ENCODE data around the gene ASCL2.

The ASCL2 gene, protein sequence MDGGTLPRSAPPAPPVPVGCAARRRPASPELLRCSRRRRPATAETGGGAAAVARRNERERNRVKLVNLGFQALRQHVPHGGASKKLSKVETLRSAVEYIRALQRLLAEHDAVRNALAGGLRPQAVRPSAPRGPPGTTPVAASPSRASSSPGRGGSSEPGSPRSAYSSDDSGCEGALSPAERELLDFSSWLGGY

DNA sequence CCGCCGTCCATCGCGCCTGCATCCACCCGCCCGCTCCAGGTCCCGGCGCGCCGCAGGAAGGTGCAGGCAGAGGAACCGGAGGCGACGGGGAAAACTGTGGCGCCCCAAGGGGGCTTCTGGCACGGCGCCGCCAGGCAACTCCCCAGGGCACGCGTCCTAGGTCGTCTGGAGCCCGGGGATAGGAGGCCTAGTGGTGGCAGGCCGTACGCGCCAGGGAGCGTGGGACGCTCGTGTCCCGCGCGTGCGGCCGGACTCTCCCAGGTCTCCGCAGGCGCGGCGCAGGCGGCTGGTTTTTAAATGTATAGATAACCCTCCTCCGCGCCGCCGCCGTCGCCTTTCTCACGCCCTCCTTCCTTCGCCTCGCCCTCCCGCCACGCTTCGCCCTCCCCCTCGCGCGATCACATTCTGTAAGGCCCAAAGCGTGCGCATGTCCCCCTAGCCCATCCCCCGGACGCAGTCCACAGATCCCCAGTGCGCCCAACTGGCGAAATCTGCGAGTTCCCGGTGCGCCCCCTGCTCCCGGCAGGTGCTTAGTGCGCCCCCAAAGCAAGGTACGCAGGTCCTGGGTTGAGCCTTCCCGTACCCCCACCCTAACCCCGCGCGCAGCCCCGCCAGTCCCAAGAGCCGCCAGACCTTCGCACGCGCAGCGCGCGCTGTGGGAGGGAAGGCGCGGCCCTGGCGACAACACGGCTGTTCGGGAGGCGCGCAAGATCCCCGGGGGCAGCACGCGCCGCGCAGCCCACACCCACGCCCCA is at the start of gene ASCL2:
TSS of gene ASCL2 (minus strand) at position 267 of the 755 bp plus-strand sequence. CDS start at position 11, 256 bp downstream.
- DNase-seq (ENCODE audit: low read depth in 2 of 2): no peak

DNA sequence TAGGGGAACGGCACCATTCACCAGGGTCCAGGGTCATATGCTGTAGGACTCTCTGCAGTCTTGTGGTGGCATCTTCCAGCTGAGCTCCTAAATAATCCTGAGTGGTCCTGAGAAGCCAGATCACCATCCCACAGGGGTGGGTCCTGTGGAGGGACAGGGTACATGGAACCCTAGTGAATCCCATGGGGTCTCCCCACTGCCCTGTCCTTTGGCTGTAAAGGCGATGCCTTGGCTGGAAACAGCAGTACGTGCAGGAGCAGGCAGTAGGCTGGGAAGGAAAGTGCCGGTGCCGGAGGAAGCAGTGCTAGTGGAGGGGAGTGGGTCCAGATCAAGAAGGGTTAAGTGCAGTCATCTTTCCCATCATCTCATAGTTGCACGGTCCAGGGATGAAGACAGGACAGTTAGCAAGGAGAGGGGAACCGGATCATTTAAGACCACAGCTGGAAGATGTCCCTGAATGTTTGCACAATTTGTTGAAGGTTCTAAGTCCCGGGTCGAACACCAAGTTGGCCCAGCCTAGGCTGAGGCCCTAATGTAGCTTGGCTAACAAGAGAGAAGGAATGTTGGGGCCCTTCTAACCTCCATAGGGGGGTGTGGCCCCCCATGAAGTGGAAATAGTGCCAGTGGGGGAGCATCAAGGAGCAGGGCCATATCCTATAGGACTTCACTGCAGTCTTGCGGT is 49.5 kb upstream of the ASCL2 start:
- no peak for DNase-seq (ENCODE audit: low read depth in 2 of 2)

DNA sequence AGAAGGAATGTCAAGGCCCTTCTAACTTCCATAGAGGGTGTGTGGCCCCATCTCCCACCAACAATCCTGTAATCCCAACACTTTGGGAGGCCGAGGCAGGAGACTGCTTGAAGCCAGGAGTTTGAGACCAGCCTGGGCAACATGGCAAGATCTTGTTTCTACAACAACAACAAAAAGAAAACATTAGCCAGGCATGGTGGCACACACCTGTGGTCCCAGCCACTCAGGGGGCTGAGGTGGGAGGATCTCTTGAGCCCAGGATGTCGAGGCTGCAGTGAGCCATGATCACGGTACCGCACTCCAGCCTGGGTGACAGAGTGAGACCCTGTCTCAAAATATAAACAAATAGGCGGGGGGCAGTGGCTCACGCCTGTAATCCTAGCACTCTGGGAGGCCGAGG is 48.3 kb upstream of the ASCL2 start:
- no peak for DNase-seq (ENCODE audit: low read depth in 2 of 2)

DNA sequence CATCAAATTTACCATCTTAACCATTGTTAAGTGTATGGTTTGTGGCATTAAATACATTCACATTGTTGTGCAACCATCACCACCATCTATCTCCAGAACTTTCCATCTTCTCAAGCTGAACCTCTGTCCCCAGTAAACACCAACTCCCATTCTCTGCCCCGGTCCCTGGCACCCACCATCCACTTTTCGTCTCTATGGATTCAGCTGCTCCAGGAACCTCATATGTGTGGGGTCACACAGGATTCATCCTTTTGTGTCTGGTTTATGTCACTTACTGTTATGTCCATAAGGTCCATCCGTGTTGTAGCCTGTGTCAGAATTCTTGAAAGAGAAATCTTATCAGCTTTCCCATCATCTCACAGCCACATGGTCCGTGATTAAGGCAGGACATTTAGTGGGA is 47.7 kb upstream of the ASCL2 start:
- no peak for DNase-seq (ENCODE audit: low read depth in 2 of 2)

DNA sequence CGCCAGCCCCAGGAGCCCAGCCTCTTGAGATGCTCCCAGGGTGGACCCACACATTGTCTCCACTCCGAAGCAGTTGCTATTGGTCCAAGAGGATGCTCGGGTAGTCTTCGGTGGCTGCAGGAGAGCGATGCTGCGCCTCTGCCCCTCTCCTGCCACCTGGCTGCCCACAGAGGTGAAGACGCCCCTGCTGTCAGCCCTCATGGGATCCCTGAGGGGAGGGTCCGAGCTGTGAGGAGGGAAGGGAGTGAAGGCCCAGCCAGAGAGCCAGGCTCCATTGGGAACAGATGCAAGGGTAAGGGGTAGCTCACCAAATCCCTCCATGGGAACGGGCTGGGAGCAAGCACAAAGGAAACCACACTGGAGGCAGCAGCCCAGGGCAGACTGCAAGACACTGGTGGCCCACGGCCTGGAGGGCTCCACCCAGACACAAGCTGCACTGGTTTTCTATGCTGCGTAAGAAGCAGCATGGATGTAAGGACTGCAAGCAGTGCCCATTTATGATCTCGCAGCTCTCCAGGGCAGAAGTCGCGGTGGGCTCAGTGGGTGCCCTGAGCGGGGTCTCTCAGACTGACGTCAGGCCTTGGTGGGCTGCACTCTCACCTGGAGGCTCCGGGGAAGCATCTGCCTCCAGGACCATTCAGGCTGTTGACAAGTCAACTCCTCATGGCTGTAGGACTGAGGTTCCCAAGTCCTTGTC is 47.1 kb upstream of the ASCL2 start:
- DNase-seq (ENCODE audit: low read depth in 2 of 2): no peak

DNA sequence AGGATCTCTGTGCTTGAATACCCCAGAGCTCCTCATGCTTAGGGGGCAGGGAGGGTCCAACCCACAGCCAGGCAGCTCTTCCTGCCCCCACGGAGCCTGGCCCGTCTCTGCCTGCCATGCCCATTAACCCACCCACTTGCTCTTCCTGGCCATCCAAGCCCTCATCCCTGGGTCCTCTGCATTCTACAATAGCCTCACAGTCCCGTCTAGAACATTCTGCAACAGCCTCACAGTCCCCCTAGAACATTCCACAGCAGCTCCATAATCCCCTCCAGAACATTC is 46.5 kb upstream of the ASCL2 start:
- no peak for DNase-seq (ENCODE audit: low read depth in 2 of 2)

DNA sequence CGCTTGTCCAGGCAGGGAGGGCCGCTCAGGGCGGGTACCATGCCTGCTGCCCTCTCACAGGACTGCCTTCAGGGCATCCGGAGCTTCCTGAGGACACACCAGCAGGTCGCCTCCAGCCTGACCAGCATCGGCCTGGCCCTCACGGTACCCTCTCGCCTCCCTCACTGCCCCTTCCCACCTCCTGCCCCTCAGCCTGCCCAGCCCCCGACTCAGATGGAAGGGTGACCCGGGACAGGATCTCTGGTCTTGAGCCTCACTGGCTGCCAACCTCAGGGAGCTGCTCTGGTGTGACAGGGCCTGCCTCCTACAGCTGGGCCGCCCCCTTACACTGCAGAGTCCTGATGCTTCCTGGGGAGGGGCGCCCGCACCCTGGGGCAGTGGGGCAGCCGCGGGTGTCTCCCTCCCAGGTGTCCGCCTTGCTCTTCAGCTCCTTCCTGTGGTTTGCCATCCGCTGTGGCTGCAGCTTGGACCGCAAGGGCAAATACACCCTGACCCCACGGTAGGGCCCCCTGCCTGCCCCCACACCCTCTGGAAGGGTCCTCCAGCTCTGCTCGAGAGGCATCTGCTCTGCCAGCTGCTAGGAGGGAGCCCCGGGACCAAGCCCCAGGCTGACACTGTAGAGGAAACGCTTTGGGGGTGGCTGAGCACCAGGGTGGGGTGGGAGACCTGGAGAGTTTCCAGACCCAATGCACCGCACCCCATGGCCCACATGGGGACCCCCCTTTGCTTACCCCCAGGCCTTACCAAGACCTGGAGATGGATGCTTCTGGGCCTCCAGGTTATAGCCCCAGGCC is 46.0 kb upstream of the ASCL2 start:
- DNase-seq (ENCODE audit: low read depth in 2 of 2): no peak

DNA sequence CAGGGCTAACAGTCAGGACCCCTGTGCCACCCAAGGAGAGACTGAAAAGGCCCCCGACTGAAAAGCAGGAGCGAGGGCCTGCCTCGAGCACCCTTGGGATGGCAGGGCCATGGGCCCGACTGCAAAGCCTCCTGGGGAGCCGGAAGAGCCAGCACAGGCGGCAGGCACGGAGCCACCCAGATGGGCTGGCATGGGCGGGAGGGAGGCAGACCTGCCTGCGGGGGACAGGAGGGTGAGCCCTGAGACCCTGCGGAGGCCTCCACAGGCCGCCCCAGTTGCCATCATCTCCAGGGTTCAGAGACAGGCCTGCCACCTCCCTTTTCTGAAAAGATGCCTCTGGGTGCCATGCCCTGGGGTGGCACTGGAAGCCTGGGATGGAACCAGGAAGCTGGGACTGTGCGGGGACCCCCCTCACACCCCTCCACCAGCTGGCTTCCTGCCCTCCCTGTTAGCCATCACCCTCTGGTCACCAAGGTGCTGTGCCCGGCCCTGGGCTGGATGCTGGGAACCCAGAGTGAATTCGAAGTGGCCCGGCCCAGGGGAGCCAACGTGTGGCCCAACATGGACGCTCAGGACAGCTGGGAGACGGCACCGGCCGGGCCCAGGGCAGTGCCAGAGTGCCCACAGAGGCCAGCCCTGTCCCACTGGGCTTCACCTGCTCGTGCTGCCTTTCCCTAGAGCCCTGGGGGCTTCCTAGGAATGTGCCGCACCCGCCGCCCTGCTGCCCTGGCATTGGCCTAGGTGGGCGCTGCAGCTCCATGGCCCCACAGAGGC is 45.2 kb upstream of the ASCL2 start:
- no peak for DNase-seq (ENCODE audit: low read depth in 2 of 2)

DNA sequence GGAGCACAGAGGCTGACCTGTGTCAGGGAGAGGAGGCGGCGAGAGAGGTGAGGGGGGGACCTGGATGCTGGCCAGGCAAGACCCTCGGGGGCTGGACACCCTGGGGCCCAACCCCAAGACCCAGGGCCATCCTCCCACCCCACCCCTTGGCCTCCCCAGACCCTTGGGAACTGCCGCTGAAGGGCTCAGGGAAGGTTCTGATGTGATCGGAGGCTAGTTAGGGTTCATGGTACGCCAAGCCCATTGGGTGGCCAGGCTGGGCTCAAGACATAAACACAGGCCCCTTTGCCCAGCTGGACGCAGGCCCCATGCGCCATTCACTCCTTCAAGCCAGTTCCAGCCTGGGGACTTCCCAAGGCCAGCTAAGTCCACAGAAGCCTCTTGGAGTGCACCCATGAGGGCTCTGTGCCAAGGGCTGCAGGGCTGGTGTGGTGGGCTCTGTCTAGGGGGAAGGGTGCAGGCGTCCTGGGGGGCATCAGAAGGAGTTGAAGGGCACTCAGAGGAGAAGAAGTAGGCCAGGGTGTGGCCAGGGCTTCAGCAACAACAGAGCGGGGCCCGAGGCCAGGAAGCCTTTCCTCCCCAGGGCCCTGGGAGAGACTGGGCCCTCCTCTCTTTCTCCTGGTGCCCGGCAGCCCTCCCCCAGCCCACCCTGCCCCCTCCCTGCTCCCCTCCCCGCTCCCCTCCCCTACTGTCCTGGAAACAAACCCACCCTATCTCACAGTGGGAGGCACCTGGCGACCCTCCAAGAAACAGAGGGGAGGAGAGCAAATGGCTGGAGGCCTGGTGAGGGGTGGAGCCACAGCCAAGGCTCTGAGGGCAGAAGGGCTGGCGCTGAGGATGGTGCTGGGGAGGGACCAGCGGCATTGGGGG is 44.4 kb upstream of the ASCL2 start:
- no peak for DNase-seq (ENCODE audit: low read depth in 2 of 2)

DNA sequence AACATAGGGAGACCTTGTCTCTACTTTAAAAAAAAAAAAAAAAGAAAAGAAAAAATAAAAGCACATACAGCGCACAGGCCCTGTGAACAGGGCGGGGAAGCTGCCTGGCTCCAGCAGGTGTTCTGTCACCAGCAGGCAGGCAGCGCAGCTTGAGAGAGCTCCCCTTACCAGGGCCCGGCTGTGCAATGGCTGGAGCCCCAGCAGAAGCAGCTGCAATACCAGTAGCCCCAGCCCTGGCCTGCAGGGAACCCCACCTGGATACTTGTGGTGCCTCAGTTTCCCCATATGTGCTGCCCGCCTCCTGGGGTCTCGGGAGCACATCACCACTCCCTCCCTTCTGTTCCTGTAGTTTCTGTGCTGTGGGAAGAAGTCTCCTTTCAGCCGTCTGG is 43.7 kb upstream of the ASCL2 start:
- no peak for DNase-seq (ENCODE audit: low read depth in 2 of 2)

DNA sequence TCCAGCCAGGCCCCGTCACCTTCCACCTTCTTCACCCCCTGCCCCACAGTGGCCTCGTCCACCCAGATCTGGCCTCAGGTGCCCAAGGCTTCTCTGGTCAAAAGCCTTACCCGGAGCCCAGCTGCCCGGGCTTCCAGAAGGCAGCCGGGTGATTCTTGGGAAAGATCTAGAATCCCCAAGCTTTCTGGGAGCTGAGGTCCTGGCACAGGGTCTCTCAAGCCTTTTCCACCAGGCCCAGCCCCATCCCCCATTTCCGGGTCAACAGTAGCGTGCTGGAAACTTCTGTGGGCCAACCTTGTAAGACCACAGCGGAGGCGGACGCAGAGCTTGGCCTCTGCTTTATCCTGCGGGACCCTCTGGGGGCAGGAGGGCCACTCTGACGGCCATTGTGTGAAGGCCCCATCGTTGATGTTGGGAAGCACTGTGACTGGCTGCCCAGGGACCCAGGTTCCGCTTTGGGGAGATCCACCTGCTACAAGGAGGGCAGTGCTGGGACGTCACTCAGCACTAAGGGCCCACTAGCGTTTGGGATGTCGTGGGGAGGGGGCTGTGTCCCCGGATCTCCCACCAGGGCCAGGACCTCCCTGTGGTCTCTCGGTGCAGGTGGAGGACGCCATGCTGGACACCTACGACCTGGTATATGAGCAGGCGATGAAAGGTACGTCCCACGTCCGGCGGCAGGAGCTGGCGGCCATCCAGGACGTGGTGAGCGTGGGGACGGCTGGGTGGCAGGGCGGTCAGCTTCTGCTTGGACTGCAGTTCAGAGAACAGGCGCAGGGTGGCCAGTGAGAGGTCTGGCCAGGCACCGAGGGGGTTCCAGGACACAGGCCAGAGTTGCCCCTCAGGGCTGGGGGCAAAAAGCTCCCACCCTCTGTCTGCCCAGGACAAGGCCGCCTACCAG is 42.9 kb upstream of the ASCL2 start:
- no peak for DNase-seq (ENCODE audit: low read depth in 2 of 2)

DNA sequence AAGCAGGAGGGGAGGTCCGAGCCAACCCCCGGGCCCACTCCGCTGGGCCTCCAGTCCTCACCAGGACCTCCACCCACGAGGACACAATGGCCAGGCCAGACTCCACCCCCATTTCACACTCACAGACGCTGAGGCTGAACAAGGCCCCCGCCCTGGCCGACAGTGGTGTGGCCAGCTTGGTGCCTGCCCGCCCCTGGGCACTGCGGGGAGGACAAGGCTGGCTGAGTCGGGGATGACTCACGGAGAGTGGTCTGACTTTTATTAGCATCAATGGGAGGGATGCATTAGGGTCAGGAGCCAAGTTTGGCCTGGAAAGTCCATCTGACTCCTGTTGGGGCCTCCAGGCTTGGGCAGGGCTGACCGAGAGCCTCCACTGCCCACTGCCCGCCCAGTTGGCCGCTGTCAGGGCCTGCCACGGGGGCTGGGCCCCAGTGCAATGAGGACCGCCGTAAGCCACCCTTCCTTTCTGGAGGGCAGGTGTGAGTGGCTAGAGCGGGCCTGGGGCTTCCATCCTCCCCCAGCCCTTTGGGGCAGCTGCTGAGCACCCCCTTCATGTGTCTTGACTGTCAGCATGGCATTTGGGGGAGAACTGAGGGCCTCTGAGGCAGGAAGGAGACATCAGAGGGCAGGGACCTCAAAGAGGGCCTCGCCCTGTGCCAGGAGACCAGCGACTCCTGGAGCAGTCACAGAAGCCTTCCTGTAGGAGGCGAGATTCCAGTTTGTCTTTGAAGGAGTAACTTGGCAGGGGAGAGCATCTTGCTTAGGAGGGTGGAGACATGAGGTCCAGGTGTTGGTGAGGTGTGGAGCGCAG is 42.0 kb upstream of the ASCL2 start:
- no peak for DNase-seq (ENCODE audit: low read depth in 2 of 2)

DNA sequence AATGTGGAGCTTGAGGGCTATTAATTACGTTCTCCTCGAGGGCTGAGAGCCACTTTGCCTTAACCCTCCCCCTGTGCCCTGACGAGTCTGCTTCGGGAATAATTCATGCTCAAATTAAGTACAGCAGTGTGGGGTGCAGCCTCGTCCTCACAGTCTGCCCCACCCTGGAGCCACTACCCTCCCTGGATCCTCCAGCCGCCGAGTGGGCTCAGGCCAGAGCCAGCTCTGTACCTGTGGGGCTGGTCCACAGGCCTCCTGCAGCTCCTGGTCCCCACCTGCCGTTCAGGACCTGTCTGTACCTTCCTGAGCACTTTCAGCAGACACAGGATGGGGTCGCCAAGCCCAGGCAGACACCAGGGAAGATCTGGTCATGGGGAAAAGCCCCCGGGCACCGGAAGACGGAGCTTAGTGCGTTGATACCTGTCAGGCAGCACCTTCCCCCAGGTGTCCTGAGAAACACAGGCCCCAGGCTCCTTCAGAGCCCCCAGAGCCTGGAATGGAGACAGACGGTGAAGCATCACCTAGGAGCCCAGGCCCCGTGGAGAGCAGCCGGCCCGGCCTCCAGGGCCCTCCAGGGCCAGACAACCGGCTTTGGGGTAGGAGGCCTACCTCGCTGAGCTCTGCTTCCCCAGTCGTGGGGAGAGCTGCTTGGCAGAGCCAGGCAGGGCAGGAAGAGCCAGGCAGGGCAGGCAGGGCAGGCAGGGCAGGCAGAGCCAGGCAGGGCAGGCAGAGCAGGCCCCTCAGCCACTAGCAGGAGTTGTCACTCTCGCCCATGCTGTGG is 41.2 kb upstream of the ASCL2 start:
- no peak for DNase-seq (ENCODE audit: low read depth in 2 of 2)

DNA sequence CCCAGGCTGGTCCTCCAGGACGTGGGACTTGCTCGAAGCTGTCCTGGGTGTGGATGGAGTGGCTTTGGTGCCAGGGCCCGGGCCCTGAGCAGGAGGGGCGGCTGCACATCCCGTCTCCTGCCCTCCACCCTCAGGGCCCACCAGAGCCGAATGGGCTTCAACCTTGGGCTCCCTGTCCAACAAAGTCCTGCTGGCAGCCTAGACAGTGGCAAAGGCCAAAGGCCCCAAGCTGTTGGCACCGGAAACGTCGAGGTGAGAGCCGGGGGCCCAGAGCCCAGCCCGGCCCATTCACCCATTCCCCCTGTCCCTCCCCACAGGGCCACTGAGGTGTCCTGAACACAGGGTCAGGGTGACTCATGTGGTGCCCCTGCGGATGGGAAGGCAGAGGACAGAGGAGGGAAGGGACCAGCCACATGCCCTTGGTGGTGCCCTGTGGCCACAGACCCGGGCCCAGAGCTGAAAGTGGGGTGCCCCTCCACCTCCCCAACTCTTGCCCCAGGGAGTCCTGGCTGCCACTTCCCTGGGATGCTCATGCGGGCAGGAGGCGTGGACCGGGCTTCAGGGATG is 40.5 kb upstream of the ASCL2 start:
- no peak for DNase-seq (ENCODE audit: low read depth in 2 of 2)

DNA sequence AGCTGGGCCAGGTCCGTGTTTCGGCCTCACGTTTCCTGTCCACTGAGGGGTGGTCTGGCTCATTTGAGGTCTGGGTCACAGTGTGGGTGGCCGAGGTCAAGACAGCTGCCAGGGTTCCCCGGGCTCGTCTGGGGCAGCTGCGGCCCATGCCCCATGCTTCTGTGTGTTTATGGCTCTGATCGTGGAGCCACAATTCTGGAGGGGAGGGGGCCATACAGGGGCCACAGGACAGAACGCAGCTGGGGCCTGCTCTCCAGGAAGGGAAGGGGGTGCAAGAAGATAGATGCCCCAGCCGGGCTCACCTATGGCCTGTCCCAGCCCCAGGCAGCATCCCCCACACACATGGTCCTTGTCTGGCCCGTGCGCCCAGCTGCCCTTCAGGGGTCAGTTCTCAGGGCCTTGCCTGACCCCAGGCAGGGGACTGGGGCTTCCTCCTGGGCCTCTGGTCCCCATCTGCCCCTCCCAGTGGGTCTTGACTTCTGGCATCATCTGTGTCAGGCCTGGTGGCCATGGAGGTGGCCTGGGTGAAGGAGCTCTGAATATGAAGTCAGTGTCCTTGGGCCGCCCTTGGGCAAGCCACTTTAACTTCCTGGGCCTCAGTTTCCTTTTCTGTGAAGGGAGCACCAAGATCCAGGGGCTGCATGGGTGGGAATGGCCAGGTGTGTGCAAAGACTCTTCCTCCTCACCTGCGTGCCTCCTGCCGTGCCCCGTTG is 39.8 kb upstream of the ASCL2 start:
- DNase-seq (ENCODE audit: low read depth in 2 of 2): no peak

DNA sequence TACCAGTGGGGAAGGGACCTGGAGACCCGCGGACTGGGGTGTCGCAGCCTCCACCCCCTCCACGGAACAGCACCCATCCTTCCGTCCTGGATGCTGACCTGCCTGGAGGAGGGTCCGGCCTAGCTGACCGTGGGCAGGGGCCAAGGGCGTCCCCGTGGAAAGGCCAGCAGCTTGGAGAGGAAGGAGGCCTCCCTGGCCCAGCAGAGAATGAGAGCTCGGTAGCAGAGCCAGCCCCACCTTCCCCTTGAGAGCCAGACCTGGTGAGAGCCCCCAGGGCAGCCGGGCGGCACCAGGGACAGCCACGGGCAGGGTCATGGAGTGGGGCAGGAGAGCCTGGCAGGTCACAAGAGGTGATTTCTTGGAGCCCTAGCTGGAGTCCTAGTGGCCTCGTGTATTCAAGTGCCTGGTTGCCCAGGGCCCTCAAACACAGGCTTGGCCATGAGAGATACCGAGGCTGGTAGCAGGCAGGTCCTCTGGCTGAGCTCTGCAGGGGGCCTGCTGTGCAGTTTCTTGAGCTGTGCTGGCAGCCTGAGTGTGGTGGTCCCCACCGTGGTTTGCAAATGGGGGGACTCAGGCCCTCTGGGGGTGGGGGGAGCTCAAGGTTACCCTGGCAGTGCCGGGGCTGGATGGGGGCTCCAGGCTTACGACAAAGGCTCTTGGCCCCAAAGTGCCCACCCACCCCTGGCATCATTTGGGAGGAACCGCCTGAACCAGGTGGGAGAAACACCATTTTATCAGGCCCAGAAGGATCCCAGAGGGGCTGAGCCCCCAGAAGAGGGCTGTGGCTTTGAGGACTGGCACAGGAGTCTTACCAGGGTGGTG is 39.1 kb upstream of the ASCL2 start:
- no peak for DNase-seq (ENCODE audit: low read depth in 2 of 2)

All from stimulated activated CD4-positive, alpha-beta T cell treated with anti-CD3 and anti-CD28 coated beads, Interleukin-1b, Interleukin-23, amount 100 ng/mL, for 4 hours (primary cell).